SU-DHL-6 (cell line): ENCODE measurements around the gene OSTM1.
A peak's percentile ranks its signal among the peaks of the same experiment; 100 is the strongest.

Experiments used
- H2AFZ ChIP-seq: fragments of 200-600 bp; sonication (generic); 2 replicates; pipeline ENCODE4 v1.6.1; 2014; ENCODE audit warnings: low read depth, mild to moderate bottlenecking, moderate library complexity, mixed read lengths, antibody characterized with exemption, low read length; ENCODE audit not compliant: severe bottlenecking
- H3F3A ChIP-seq: fragments of 200-600 bp; shearing (Covaris generic); 2 replicates; pipeline ENCODE4 v1.6.0; 2016; ENCODE audit warnings: antibody characterized with exemption, mild to moderate bottlenecking; ENCODE audit not compliant: insufficient read depth
- H3K27ac ChIP-seq: fragments of 200-600 bp; sonication (generic); 2 replicates; pipeline ENCODE4 v1.5.1; 2016; ENCODE audit warnings: low read depth, mild to moderate bottlenecking, low read length, moderate library complexity, mixed read lengths
- H3K27me3 ChIP-seq: fragments of 200-600 bp; sonication (generic), shearing (Covaris generic); 2 replicates; pipeline ENCODE4 v1.6.0; 2014; ENCODE audit warnings: mild to moderate bottlenecking, low read length
- H3K36me3 ChIP-seq: fragments of 200-600 bp; sonication (generic); 2 replicates; pipeline ENCODE4 v1.6.1; 2014; ENCODE audit warnings: mild to moderate bottlenecking, low read length, mixed read lengths
- H3K4me2 ChIP-seq: fragments of 300-600, 200-600 bp; shearing (Covaris generic), sonication (generic); 2 replicates; pipeline ENCODE4 v1.6.0; 2014; ENCODE audit warnings: low read length, low read depth, mild to moderate bottlenecking; ENCODE audit not compliant: poor library complexity, severe bottlenecking
- H3K4me3 ChIP-seq: fragments of 200-600 bp; sonication (generic); 2 replicates; pipeline ENCODE4 v1.5.1; 2014; ENCODE audit warnings: antibody characterized with exemption, low read length, mild to moderate bottlenecking, mixed read lengths; ENCODE audit not compliant: insufficient read depth, poor library complexity, severe bottlenecking
- H3K79me2 ChIP-seq: fragments of 200-600 bp; sonication (generic); 2 replicates; pipeline ENCODE4 v1.6.1; 2014; ENCODE audit warnings: mild to moderate bottlenecking, low read length, moderate library complexity; ENCODE audit not compliant: insufficient read depth
- H3K9ac ChIP-seq: fragments of 200-600 bp; sonication (generic); 2 replicates; pipeline ENCODE4 v1.7.0; 2014; ENCODE audit warnings: mild to moderate bottlenecking, low read length
- H3K9me2 ChIP-seq: fragments of 200-600 bp; sonication (generic); replicated peaks from 2 replicates; pipeline ENCODE4 v1.6.1; 2014; ENCODE audit warnings: low read length; ENCODE audit not compliant: insufficient read depth
- H3K9me3 ChIP-seq: fragments of 200-600 bp; sonication (generic); 2 replicates; pipeline ENCODE4 v1.6.1; 2014; ENCODE audit warnings: low read length, mixed read lengths; ENCODE audit not compliant: insufficient read depth
- H4K20me1 ChIP-seq: fragments of 200-600 bp; sonication (generic); 2 replicates; pipeline ENCODE4 v1.6.1; 2014; ENCODE audit warnings: low read depth, mild to moderate bottlenecking, antibody characterized with exemption, low read length, moderate library complexity, mixed read lengths
- CTCF ChIP-seq: fragments of 200-600 bp; sonication (generic); IDR thresholded peaks from one replicate; pipeline ENCODE4 v1.5.1; 2017; ENCODE audit warnings: antibody characterized with exemption, mild to moderate bottlenecking, low read length, moderate library complexity; ENCODE audit not compliant: insufficient read depth, poor library complexity, severe bottlenecking
- EZH2phosphoT487 ChIP-seq: fragments of 200-600 bp; sonication (generic), shearing (Covaris generic); conservative IDR thresholded peaks from 2 replicates; pipeline ENCODE4 v1.6.1; 2018; ENCODE audit warnings: mild to moderate bottlenecking, antibody characterized with exemption, low read length, moderate library complexity, mixed read lengths

The OSTM1 gene

GRCh38 chr6:108074359-108075144 lies at the start of gene OSTM1:
TSS of gene OSTM1 (minus strand) at chr6:108074741. CDS start at chr6:108074651, 90 bp downstream.
- Histone ChIP-seq H3F3A (no peaks in the 10 kb centered on the region), H3K4me3 (peak within 1 kb of the TSS; percentile 70), H3K27me3 (no peaks in the 10 kb centered on the region), H3K79me2 (0 out of 2 replicates have a peak, but pooled peaks cover 9% of the 10 kb centered on the region), H3K9me3 (no peaks in the 10 kb centered on the region), H4K20me1 (no peaks in the 10 kb centered on the region), H3K9ac (peak within 1 kb of the TSS; percentile 84), H3K36me3 (no peaks in the 10 kb centered on the region), H3K9me2 (no peaks in the 10 kb centered on the region), H3K27ac (peak within 1 kb of the TSS; percentile 29; the same call in 1 of the 2 replicates), H2AFZ (peak within 1 kb of the TSS; percentile 90), H3K4me2 (peak within 1 kb of the TSS; percentile 74)
- TF ChIP-seq EZH2phosphoT487 (no peak), CTCF (no peak)

DNA sequence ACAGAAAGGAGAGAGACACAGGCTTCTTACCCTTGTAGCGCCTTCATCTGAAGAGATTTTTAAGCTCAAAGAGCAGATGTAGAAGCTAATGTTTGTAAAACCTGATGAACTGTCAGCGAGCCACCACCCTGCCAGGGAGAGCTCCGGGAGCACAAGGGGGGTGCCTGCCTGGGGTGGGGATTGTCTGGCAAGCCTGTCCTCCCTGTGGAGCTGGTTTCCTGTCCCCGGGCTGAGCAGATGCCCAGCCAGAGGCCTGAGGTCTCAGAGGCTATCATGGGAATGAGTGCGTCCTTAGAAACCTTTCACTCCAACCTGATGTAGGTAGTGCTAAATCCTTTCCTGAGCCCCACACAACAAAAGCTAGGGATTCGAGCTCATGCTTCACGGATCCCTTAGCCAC lies 49.4 kb upstream of the OSTM1 start:
- no peak overlapping the region for H3K9ac ChIP-seq
- H4K20me1 ChIP-seq: no peaks in the 10 kb centered on the region
- no peak overlapping the region for H3K27ac ChIP-seq
- H3K36me3 ChIP-seq: no peaks in the 10 kb centered on the region
- H3K9me3 ChIP-seq: no peaks in the 10 kb centered on the region
- no peak overlapping the region for H3K4me2 ChIP-seq
- TF ChIP-seq CTCF (no peak), EZH2phosphoT487 (no peak)
- H3K27me3 ChIP-seq: no peaks in the 10 kb centered on the region
- H3K4me3 ChIP-seq: no peak overlapping the region
- no peaks in the 10 kb centered on the region for H3K79me2 ChIP-seq
- H3K9me2 ChIP-seq: no peaks in the 10 kb centered on the region
- no peaks in the 10 kb centered on the region for H3F3A ChIP-seq
- no peak overlapping the region for H2AFZ ChIP-seq

DNA sequence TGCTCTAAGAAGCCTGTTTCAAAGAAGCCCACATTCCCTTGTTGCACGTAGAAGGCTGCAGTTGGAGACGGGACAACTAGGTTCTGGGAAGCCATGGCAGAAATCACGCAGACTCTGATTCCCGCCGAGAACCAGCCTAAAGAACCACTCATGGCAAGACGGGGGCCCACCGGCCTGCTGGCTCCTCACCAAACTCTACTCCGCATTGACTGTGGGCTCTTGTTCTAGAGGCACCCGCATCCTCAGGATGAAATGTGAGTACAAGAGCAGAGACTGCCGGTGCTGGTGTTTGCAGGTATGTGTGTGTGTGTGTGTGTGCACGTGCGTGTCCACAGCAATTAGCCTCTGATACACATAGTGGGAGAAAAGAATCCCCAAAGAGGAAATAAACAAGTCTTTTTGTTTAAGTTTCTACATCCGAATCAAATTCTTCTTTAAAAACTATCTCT lies 49.0 kb upstream of the OSTM1 start:
- H2AFZ ChIP-seq: no peak overlapping the region
- no peaks in the 10 kb centered on the region for H3K9me3 ChIP-seq
- H3K27ac ChIP-seq: no peak overlapping the region
- H3K4me3 ChIP-seq: no peak overlapping the region
- no peaks in the 10 kb centered on the region for H3K36me3 ChIP-seq
- no peak overlapping the region for H3K4me2 ChIP-seq
- TF ChIP-seq CTCF: no peak
- no peak for TF ChIP-seq EZH2phosphoT487
- H3K9me2 ChIP-seq: no peaks in the 10 kb centered on the region
- no peak overlapping the region for H3K9ac ChIP-seq
- H4K20me1 ChIP-seq: no peaks in the 10 kb centered on the region
- no peaks in the 10 kb centered on the region for H3F3A ChIP-seq
- no peaks in the 10 kb centered on the region for H3K79me2 ChIP-seq
- H3K27me3 ChIP-seq: no peaks in the 10 kb centered on the region
